ENCODE data around the gene SECTM1. TPM values are rescaled to one million over a fixed set of nuclear protein-coding genes. Genes with fewer than 3 reads are reported as not detected.
A peak's percentile ranks its signal among the peaks of the same experiment; 100 is the strongest.

The SECTM1 gene
- total and polyA plus RNA-seq, 5 donors, result 2.5 to 5.7 (median 3.2) TPM

GRCh38 chr17:82300707-82301270 lies 32.8 kb downstream of the SECTM1 start:
- Histone ChIP-seq H3K4me1 (ENCODE audit: control insufficient read depth, insufficient read depth, low read length) (no peaks in the 10 kb centered on the region), H3K9me3 (ENCODE audit: control insufficient read depth, low read length) (no peaks in the 10 kb centered on the region), H3K27ac (ENCODE audit: low read length) (no peak overlapping the region), H3K4me3 (ENCODE audit: low read length) (no peak overlapping the region), H3K27me3 (ENCODE audit: control insufficient read depth, insufficient read depth) (no peaks in the 10 kb centered on the region)
- intact Hi-C loops (cut with DNase I), result no loop called here
- 33% methylated on average over 21 of the region's 21 CpGs for WGBS
- peak; percentile 68 to 86 (median 86) for DNase-seq
- ATAC-seq, result no peak

- DNase-seq, result peak in 2 of 3 donors; percentile 12 to 50
- intact Hi-C loops (cut with DNase I), result no loop called here
- H3K27me3 ChIP-seq (ENCODE audit: control insufficient read depth, insufficient read depth), result no peaks in the 10 kb centered on the region
- 89% methylated on average over 13 of the region's 13 CpGs for WGBS
- H3K27ac ChIP-seq (ENCODE audit: low read length), result no peak overlapping the region
- H3K9me3 ChIP-seq (ENCODE audit: control insufficient read depth, low read length), result no peaks in the 10 kb centered on the region
- no peak for ATAC-seq
- no peak overlapping the region for H3K4me3 ChIP-seq (ENCODE audit: low read length)
- H3K4me1 ChIP-seq (ENCODE audit: control insufficient read depth, insufficient read depth, low read length), result no peaks in the 10 kb centered on the region
These were observed 33.3 kb downstream of the SECTM1 start for GRCh38 chr17:82300228-82300627.

- Histone ChIP-seq H3K27me3 (ENCODE audit: control insufficient read depth, insufficient read depth) (no peaks in the 10 kb centered on the region), H3K4me3 (ENCODE audit: low read length) (no peak overlapping the region), H3K27ac (ENCODE audit: low read length) (no peak overlapping the region), H3K4me1 (ENCODE audit: control insufficient read depth, insufficient read depth, low read length) (no peaks in the 10 kb centered on the region), H3K9me3 (ENCODE audit: control insufficient read depth, low read length) (no peaks in the 10 kb centered on the region)
- intact Hi-C loops (cut with DNase I), result loop anchor here in 1 of 4 donors (10.0 kb wide), 1 partner anchor 65 kb away; no protein-coding TSS in a partner anchor
- no peak for ATAC-seq
- DNase-seq, result peak in 2 of 3 donors; percentile 16 to 53
- 91% methylated on average over 10 of the region's 10 CpGs for WGBS
These were observed 34.1 kb downstream of the SECTM1 start for GRCh38 chr17:82299452-82299851.

- no peaks in the 10 kb centered on the region for H3K4me1 ChIP-seq (ENCODE audit: control insufficient read depth, insufficient read depth, low read length)
- DNase-seq (peak in 2 of 3 donors; percentile 27 to 61), ATAC-seq (no peak)
These were observed 34.8 kb downstream of the SECTM1 start for GRCh38 chr17:82298538-82299421.

GRCh38 chr17:82297714-82298537 lies 35.6 kb downstream of the SECTM1 start:
- H3K4me1 ChIP-seq (ENCODE audit: control insufficient read depth, insufficient read depth, low read length), result no peaks in the 10 kb centered on the region
- DNase-seq, result peak; percentile 90 to 94 (median 93)
- peak overlapping the region; percentile 68 for H3K27ac ChIP-seq (ENCODE audit: low read length)
- intact Hi-C loops (cut with DNase I), result loop anchor here in 1 of 4 donors (10.0 kb wide), 1 partner anchor 63 kb away; no protein-coding TSS in a partner anchor
- 14% methylated on average over 36 of the region's 36 CpGs for WGBS
- H3K27me3 ChIP-seq (ENCODE audit: control insufficient read depth, insufficient read depth), result no peaks in the 10 kb centered on the region
- H3K9me3 ChIP-seq (ENCODE audit: control insufficient read depth, low read length), result no peaks in the 10 kb centered on the region
- H3K4me3 ChIP-seq (ENCODE audit: low read length), result peak overlapping the region; percentile 5
- peak; percentile 83 to 85 for ATAC-seq

More at GRCh38 chr17:82298538-82299421, 34.8 kb downstream of the SECTM1 start:
- Histone ChIP-seq H3K9me3 (ENCODE audit: control insufficient read depth, low read length) (no peaks in the 10 kb centered on the region), H3K27ac (ENCODE audit: low read length) (peak overlapping the region; percentile 59), H3K4me3 (ENCODE audit: low read length) (peak overlapping the region; percentile 5), H3K27me3 (ENCODE audit: control insufficient read depth, insufficient read depth) (no peaks in the 10 kb centered on the region)
- intact Hi-C loops (cut with DNase I), result loop anchor here in 1 of 4 donors (10.0 kb wide), 1 partner anchor 64 kb away; no protein-coding TSS in a partner anchor
- 67% methylated on average over 27 of the region's 27 CpGs for WGBS

GRCh38 chr17:82297280-82297713 lies 36.3 kb downstream of the SECTM1 start:
- ATAC-seq (peak in 1 of 2 donors; percentile 28), DNase-seq (peak; percentile 81 to 88 (median 86))
- H3K27me3 ChIP-seq (ENCODE audit: control insufficient read depth, insufficient read depth), result no peaks in the 10 kb centered on the region
- H3K4me3 ChIP-seq (ENCODE audit: low read length), result no peak overlapping the region
- H3K27ac ChIP-seq (ENCODE audit: low read length), result peak overlapping the region; percentile 68
- no peaks in the 10 kb centered on the region for H3K4me1 ChIP-seq (ENCODE audit: control insufficient read depth, insufficient read depth, low read length)
- 48% methylated on average over 19 of the region's 19 CpGs for WGBS
- no peaks in the 10 kb centered on the region for H3K9me3 ChIP-seq (ENCODE audit: control insufficient read depth, low read length)
- intact Hi-C loops (cut with DNase I), result loop anchor here in 1 of 4 donors (10.0 kb wide), 1 partner anchor 62 kb away; no protein-coding TSS in a partner anchor

- no peak overlapping the region for H3K4me3 ChIP-seq (ENCODE audit: low read length)
- peak overlapping the region; percentile 68 for H3K27ac ChIP-seq (ENCODE audit: low read length)
- intact Hi-C loops (cut with DNase I), result loop anchor here in 1 of 4 donors (10.0 kb wide), 1 partner anchor 62 kb away; no protein-coding TSS in a partner anchor
- WGBS, result 38% methylated on average over 7 of the region's 7 CpGs
- ATAC-seq (no peak), DNase-seq (peak in 1 of 3 donors; percentile 35)
- H3K27me3 ChIP-seq (ENCODE audit: control insufficient read depth, insufficient read depth), result no peaks in the 10 kb centered on the region
- H3K4me1 ChIP-seq (ENCODE audit: control insufficient read depth, insufficient read depth, low read length), result no peaks in the 10 kb centered on the region
- no peaks in the 10 kb centered on the region for H3K9me3 ChIP-seq (ENCODE audit: control insufficient read depth, low read length)
These were observed 36.9 kb downstream of the SECTM1 start for GRCh38 chr17:82296511-82297279.

- no peaks in the 10 kb centered on the region for H3K9me3 ChIP-seq (ENCODE audit: control insufficient read depth, low read length)
- H3K27me3 ChIP-seq (ENCODE audit: control insufficient read depth, insufficient read depth), result no peaks in the 10 kb centered on the region
- DNase-seq (no peak), ATAC-seq (no peak)
- H3K4me3 ChIP-seq (ENCODE audit: low read length), result no peak overlapping the region
- H3K4me1 ChIP-seq (ENCODE audit: control insufficient read depth, insufficient read depth, low read length), result no peaks in the 10 kb centered on the region
- intact Hi-C loops (cut with DNase I), result loop anchor here in 1 of 4 donors (10.0 kb wide), 1 partner anchor 61 kb away; no protein-coding TSS in a partner anchor
- 73% methylated on average over 4 of the region's 4 CpGs for WGBS
- no peak overlapping the region for H3K27ac ChIP-seq (ENCODE audit: low read length)
These were observed 38.1 kb downstream of the SECTM1 start for GRCh38 chr17:82295472-82295814.

- ATAC-seq (no peak), DNase-seq (no peak)
- intact Hi-C loops (cut with DNase I), result loop anchor here in 1 of 4 donors (10.0 kb wide), 1 partner anchor 59 kb away; no protein-coding TSS in a partner anchor
- WGBS, result 89% methylated on average over 15 of the region's 15 CpGs
- Histone ChIP-seq H3K9me3 (ENCODE audit: control insufficient read depth, low read length) (no peaks in the 10 kb centered on the region), H3K4me3 (ENCODE audit: low read length) (no peak overlapping the region), H3K27me3 (ENCODE audit: control insufficient read depth, insufficient read depth) (no peaks in the 10 kb centered on the region), H3K27ac (ENCODE audit: low read length) (no peak overlapping the region), H3K4me1 (ENCODE audit: control insufficient read depth, insufficient read depth, low read length) (no peaks in the 10 kb centered on the region)
These were observed 39.3 kb downstream of the SECTM1 start for GRCh38 chr17:82294064-82294773.
